Activated naive CD8-positive, alpha-beta T cell treated with anti-CD3 and anti-CD28 coated beads, Interleukin-2, amount 50 U/mL, for 16 hours (primary cell): ENCODE data around the gene POR.

Experiments used
- DNase-seq: peaks from one replicate; pipeline ENCODE4 v3.0.0-alpha.2; 2020; ENCODE audit warnings: low read depth, low spot score

The POR gene

GRCh38 chr7:75977743-75978142 lies 62.8 kb downstream of the POR start:
- no peak for DNase-seq

GRCh38 chr7:75979759-75980429 lies 64.9 kb downstream of the POR start:
- no peak for DNase-seq

- no peak for DNase-seq
Measured at GRCh38 chr7:75980430-75981202, 65.7 kb downstream of the POR start.

GRCh38 chr7:75981203-75981452 lies 66.2 kb downstream of the POR start:
- DNase-seq, result no peak

GRCh38 chr7:75981453-75982305 lies 66.7 kb downstream of the POR start:
- DNase-seq, result no peak

- no peak for DNase-seq
Measured at GRCh38 chr7:75982306-75983064, 67.5 kb downstream of the POR start.

GRCh38 chr7:75983471-75984129 lies 68.6 kb downstream of the POR start:
- no peak for DNase-seq

- DNase-seq, result no peak
Measured at GRCh38 chr7:75984130-75985008, 69.4 kb downstream of the POR start.

- no peak for DNase-seq
Measured at GRCh38 chr7:75985009-75985517, 70.1 kb downstream of the POR start.

- DNase-seq, result no peak
Measured at GRCh38 chr7:75985518-75986146, 70.7 kb downstream of the POR start.

- DNase-seq, result no peak
Measured at GRCh38 chr7:75986147-75986781, 71.3 kb downstream of the POR start.

GRCh38 chr7:75987026-75987804 lies 72.3 kb downstream of the POR start:
- DNase-seq, result no peak

- no peak for DNase-seq
Measured at GRCh38 chr7:75987805-75988567, 73.0 kb downstream of the POR start.

- no peak for DNase-seq
Measured at GRCh38 chr7:75988568-75989499, 73.9 kb downstream of the POR start.

- DNase-seq, result no peak
Measured at GRCh38 chr7:75989500-75990388, 74.8 kb downstream of the POR start.
